Measurements from ENCODE around the gene HDAC9.

- TF ChIP-seq, protein P1, sequence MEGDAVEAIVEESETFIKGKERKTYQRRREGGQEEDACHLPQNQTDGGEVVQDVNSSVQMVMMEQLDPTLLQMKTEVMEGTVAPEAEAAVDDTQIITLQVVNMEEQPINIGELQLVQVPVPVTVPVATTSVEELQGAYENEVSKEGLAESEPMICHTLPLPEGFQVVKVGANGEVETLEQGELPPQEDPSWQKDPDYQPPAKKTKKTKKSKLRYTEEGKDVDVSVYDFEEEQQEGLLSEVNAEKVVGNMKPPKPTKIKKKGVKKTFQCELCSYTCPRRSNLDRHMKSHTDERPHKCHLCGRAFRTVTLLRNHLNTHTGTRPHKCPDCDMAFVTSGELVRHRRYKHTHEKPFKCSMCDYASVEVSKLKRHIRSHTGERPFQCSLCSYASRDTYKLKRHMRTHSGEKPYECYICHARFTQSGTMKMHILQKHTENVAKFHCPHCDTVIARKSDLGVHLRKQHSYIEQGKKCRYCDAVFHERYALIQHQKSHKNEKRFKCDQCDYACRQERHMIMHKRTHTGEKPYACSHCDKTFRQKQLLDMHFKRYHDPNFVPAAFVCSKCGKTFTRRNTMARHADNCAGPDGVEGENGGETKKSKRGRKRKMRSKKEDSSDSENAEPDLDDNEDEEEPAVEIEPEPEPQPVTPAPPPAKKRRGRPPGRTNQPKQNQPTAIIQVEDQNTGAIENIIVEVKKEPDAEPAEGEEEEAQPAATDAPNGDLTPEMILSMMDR (IDR thresholded peaks at IDR 0.05): no peak
- TF ChIP-seq POLR2A (IDR thresholded peaks at IDR 0.05) (no peak), POLR2AphosphoS5 (IDR thresholded peaks at IDR 0.05; ENCODE audit: insufficient read depth in 1 of 2, low read depth in 1 of 2) (no peak)
These were observed 40.4 kb downstream of the HDAC9 start for GRCh38 chr7:18535810-18536415.

All from vagina (tissue), 2 donors.